KOPT-K1 (cell line): ENCODE data around the gene PARD3.
"Not testable (repeated sequence)": the region's sequence is repeated elsewhere in the genome, so short reads cannot be mapped to it uniquely, and the experiment has no call there.

Experiments used
- H3K27ac ChIP-seq: fragments of 200-600 bp; sonication (generic); 2 replicates; pipeline ENCODE4 v1.5.1; 2016; ENCODE audit warnings: antibody characterized with exemption, mild to moderate bottlenecking, low read depth, low read length; ENCODE audit not compliant: poor library complexity, severe bottlenecking
- H3K36me3 ChIP-seq: fragments of 200-600 bp; sonication (generic); 2 replicates; pipeline ENCODE4 v1.5.1; 2017; ENCODE audit warnings: antibody characterized with exemption, mild to moderate bottlenecking, low read length, moderate library complexity; ENCODE audit not compliant: insufficient read depth
- H3K9me3 ChIP-seq: fragments of 200-600 bp; sonication (generic); 2 replicates; pipeline ENCODE4 v1.5.1; 2017; ENCODE audit warnings: antibody characterized with exemption, low read length, mild to moderate bottlenecking; ENCODE audit not compliant: insufficient read depth, poor library complexity, severe bottlenecking

Gene PARD3

DNA sequence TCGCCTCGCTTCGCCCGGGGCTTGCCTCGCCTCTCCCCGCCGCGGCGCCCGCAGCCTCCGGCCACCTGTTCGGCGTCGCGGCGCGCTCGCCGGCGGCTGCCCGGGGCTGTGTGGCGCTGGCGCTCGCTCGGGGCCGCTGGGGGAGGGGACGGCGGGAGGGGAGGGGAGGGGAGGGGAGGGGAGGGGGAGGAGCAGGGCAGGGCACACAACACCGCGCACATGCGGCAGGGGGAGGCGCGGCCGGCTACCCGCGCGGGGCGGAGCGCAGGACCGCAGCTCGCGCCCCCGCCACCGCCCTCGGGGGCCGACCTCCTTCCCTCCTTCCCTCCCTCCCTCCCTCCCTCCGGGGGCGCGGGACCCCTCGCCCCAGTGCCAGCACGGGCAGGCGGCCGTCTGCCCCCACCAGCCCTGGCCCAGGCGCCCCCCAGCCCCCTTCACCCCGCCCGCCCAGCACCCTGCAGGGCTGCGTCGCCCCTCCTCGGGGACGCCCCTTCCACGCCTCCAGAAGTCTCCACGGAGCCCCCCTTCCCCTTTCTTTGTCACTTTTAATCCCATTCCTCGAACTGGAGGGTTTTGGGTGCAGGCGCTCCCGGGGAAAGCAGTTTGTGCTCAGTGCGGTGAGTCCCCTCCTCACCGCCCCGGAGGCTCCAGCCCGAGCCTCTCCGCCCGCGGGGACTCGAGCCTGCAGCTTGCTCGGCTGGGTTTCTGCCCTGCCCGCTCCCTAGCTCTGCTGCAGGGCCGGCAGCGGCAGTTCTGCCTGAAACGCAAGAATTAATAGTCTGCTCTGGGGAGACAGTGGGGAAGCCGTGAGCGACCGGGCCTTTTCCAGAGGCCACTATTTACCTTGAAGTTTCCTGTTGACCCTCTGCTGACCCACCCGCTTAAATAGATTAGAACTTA is at the start of gene PARD3:
PARD3 (minus strand) TSS at position 112 of the 900 bp plus-strand sequence. CDS start 301 bp downstream, outside the sequence.
- H3K27ac ChIP-seq = peak within 1 kb of the TSS; percentile 76
- H3K9me3 ChIP-seq = no peaks in the 10 kb centered on the region
- no peaks in the 10 kb centered on the region for H3K36me3 ChIP-seq

DNA sequence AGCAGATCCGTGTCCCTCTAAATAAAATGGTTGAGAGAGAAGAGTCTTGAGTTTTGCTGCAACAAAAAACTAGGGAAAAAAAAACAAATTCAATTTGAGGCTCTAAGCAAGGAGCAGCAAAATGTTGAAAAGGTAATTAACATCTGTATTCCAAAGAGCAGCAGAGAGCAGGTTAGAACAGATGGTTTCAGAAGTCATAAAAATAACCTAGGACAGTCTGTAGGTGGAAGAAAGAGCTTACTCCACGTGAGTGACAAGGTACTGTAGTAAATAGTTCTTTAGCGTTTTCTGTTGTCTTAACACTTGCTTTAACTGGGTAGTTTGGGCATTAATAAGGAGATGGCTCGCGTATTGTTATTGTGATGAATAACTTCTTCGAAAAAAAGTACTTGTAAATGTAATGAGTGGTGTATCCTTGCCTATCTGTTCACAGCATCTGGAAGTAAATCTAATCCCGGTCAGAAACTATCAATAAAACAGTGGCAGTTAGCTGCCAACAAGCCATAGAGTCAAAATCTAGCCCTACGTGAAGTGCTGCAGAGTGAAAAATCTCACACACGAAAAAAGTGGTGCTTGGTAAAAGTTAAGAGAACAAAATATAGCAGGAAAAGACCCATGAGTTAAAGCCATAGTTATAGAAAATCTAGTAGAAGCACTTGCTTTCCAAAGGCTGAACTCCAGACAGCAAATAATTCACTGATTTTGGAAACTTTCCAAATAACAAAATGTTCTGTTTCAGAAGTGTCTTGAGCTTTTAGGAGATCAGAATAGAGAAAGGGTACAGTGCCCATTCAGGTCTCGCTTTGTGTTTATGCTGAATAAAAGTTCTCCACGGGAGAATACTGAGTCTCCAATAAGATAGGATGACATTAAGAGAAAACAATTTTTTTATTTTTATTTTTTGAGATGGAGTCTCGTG is 49.3 kb upstream of the PARD3 start:
- H3K9me3 ChIP-seq = no peaks in the 10 kb centered on the region
- no peaks in the 10 kb centered on the region for H3K36me3 ChIP-seq
- no peak overlapping the region for H3K27ac ChIP-seq

DNA sequence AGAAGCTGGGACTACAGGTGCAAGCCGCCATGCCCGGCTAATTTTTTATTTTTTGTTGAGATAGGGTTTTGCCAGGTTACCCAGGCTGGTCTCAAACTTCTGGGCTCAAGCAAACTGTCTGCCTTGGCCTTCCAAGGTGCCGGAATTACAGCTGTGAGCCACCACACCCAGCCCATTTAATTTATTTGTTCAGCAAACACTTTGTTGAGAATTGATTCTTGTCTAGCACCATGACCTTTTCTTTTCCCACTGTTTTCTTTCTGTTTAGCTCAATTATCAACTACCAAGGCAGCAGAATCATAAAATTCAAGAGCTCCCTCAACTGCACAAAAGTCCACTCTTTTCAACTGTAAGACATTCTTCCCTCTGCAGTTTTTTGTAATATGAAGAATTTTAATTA is 47.8 kb upstream of the PARD3 start:
- Histone ChIP-seq H3K9me3 (no peaks in the 10 kb centered on the region), H3K27ac (no peak overlapping the region), H3K36me3 (no peaks in the 10 kb centered on the region)

DNA sequence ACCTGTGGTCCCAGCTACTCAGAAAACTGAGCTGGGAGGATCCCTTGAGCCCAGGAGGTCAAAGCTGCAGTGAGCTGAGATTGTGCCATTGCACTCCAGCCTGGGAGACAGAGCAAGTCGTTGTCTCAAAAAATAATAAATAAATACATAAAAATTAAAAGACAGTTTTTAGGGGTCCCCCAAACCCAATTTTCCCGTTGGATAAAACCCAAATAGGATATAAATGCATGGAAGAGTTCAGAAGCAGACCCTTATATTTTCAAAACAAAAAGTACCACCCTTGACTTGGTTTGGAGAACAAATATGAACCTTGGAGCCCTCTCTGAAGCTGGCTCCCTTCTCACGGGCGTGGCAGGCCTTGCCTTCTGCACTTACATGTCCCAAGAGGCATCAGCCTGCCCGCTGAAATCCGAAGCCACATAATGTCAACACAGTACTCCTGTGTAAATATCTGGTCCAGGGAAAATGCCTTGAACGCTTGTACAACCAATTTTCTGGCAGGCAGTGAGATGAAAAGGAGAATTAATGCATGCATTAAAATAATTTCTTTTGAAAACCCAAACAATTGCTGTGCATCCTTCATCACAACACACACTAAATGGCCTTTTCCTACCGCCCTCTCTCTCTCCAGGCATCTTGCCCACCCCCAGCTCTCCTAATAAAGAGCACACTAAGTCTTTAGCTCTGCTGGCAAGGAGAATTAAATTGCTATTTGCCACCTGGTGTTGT is 46.4 kb upstream of the PARD3 start:
- H3K27ac ChIP-seq = no peak overlapping the region
- no peaks in the 10 kb centered on the region for H3K36me3 ChIP-seq
- H3K9me3 ChIP-seq = no peaks in the 10 kb centered on the region

DNA sequence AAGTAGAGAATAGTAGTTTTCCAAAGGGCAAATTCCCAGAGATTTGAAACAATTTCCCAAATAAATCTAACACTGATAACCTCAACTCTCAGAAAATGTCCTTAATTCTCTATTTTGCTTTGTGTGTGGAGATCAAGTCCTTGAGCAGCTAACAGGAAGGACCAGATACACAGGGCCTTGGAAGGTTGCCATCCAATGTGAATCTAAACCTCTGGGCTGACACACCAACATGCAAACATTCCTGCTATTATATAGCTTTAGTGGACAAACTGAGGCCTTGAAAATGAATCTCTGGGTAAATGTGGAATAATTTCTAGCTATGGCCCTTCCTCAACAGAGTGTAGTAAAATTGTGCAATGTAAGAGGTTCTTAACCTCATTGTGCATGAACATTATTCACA is 44.1 kb upstream of the PARD3 start:
- H3K9me3 ChIP-seq = no peaks in the 10 kb centered on the region
- H3K36me3 ChIP-seq = no peaks in the 10 kb centered on the region
- no peak overlapping the region for H3K27ac ChIP-seq

DNA sequence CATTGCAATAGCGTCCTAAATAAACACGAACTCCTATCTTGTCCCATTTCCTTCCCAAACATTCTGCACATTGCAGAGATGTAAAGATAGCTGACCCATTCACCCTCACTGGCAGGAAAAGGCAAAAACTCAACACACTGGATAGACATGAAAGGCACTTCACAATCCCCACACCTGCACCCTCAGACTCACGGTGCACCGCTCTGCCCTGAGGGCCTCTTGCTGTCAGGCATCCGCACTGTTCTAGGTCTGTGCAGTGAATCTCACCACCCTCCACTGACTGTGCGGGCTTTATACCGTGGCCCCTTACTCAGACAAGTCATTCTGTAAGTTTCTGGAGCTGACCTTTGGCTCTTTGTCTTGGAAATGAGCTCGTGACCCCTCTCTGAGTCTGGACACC is 42.9 kb upstream of the PARD3 start:
- Histone ChIP-seq H3K9me3 (no peaks in the 10 kb centered on the region), H3K36me3 (no peaks in the 10 kb centered on the region), H3K27ac (no peak overlapping the region)

DNA sequence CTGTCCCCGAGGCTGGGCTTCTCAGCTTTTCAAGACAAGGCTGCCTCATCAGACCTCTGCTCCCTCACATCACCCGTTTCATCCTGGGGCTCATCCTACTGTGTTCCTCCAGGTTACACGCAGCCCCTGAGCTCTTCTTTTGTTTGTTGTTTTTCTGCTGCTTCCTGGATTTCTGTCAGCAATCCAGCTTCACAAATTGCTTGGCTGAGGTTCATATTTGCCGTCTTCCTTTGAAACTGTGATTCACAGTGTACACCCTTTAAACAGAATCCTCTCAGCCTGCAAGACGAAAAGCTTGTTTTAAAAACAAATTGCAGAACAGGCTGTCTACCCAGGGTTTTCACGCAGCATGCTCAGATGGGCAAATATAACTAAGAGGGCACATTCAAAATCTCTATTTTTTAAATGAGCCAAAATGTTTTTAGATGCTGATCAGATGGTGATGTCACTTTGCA is 39.1 kb upstream of the PARD3 start:
- Histone ChIP-seq H3K36me3 (no peaks in the 10 kb centered on the region), H3K27ac (no peak overlapping the region), H3K9me3 (no peaks in the 10 kb centered on the region)

DNA sequence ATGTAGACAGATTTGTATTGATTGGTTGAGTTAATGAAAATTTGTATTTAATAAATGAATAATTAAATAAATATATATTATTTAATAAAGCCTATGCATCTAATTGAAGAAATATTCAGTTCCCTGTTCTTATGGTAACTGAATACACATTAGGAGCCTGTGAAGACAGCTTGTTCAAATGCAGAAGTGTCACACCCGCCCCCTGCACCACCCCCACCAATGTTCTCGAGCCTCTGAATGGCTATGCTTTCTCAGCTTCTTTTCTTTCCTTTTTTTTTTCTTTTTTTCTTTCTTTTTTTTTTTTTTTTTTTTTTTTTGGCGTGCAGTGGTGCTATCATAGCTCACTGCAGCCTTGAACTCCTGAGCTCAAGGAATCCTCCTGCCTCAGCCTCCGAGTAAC is 38.3 kb upstream of the PARD3 start:
- Histone ChIP-seq H3K27ac (no peak overlapping the region), H3K9me3 (no peaks in the 10 kb centered on the region), H3K36me3 (no peaks in the 10 kb centered on the region)

DNA sequence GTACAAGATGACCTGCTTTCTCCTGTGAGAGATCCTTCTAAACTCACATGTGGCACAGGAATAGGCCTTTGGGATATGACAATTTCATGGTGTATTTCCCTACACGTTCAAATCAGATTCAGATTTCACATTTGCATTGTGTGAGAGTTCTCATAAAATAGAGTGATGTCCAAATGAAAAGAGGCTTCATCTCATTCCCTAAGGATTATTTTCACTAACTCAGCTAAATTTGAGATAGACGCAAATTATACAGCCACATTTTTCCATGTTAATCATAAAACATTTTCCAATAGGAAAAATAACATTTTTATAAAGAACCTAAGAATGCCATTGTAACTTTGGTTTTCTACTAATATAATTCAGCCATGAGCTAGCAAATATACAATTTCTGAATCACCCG is 35.5 kb upstream of the PARD3 start:
- H3K9me3 ChIP-seq = no peaks in the 10 kb centered on the region
- no peak overlapping the region for H3K27ac ChIP-seq
- no peaks in the 10 kb centered on the region for H3K36me3 ChIP-seq

DNA sequence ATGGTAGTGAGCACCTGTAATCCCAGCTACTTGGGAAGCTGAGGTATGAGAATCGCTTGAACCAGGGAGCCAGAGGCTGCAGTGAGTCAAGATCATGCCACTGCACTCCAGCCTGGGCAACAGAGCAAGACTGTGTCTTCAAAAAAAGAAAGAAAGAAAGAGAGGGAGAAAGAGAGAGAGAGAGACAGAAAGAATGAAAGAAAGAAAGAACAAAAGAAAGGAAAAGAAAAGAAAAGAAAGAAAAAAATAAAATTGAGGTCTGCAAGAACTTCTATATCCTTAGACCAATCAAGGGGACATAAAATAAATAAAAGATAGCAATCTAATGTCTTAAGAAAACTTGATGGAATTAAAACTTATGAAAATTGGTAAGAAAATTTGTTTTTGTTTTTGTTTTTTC is 34.9 kb upstream of the PARD3 start:
- H3K9me3 ChIP-seq = no peaks in the 10 kb centered on the region
- H3K27ac ChIP-seq = no peak overlapping the region
- H3K36me3 ChIP-seq = no peaks in the 10 kb centered on the region

DNA sequence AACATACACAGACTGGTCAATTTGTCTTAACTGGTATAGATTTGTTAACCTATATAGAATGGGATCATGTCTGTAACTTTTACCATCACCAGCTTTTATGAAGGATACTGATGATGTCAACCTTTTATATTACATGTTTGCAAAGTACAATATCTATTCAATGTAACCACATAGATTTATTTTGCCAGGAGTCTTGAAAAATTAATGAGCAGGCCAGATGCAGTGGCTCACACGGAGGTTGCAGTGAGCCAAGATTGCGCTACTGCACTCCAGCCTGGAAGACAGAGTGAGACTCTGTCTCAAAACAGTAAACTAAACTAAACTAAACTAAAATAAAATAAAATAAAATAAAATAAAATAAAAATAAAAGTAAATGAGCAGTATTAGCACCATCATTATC is 30.0 kb upstream of the PARD3 start:
- Histone ChIP-seq H3K9me3 (no peaks in the 10 kb centered on the region), H3K36me3 (no peaks in the 10 kb centered on the region), H3K27ac (no peak overlapping the region)

DNA sequence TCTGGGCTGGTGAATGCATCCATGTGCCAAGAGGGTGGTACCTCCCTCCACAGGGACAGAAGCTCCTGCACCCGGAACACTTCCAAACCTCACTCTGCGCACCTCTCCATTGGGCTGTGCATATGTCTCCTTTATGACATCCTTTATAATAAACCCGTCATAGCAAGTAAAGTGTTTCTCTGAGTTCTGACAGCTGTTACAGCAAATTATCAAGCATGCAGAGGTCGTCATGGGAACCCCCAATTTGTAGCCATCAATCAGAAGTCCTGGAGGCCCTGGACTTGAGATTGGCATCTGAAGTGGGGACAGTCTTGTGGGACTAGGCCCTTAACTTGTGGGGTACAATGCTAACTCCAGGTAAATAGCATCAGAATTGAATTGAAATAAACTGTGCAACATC is 29.4 kb upstream of the PARD3 start:
- no peaks in the 10 kb centered on the region for H3K9me3 ChIP-seq
- no peak overlapping the region for H3K27ac ChIP-seq
- H3K36me3 ChIP-seq = no peaks in the 10 kb centered on the region

DNA sequence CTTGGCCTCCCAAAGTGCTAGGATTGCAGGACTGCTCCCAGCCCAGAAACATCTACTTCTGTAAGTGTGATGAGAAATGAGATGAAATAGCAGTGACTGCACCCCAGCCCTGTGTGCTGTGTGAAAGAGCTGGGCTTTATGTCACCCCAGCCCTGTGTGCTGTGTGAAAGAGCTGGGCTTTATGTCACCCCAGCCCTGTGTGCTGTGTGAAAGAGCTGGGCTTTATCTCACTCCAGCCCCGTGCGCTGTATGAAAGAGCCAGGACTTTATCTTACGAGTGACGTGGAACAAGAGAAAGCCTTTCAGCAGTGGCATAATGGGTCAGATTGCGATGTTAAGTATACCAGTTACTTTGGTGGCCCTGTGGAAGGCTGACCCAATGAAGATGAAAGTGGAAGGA is 28.4 kb upstream of the PARD3 start:
- not testable (repeated sequence) for H3K27ac ChIP-seq, H3K9me3 ChIP-seq, H3K36me3 ChIP-seq

DNA sequence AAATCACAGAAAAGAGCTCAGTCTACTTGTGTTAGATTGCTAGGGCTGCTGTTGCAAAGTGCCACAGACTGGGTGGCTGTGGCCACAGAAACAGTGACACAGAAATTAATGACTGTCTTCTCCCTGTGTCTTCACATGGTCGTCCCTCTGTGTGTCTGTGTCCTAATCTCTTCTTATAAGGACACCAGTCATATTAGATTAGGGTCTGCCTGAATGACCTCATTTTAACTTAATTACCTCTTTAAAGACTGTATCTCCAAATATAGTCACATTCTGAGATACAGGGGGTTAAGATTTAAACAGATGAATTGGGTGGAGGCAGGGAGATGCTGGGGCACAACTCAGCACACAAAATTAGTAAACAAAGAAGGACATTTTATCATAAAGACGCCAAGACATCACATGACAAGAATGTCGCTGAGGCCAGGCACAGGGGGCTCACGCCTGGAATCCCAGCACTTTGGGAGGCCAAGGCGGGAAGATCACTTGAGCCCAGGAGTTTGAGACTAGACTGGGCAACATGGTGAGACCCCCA is 23.3 kb upstream of the PARD3 start:
- no peak overlapping the region for H3K27ac ChIP-seq
- H3K36me3 ChIP-seq = no peaks in the 10 kb centered on the region
- no peaks in the 10 kb centered on the region for H3K9me3 ChIP-seq
